ENCODE measurements around the gene FOCAD. TPM values are rescaled to one million over a fixed set of nuclear protein-coding genes. Genes with fewer than 3 reads are reported as not detected.

FOCAD gene
- total RNA-seq, 1 experiment from 2014 or later, result 43.3 TPM

GRCh38 chr9:20714442-20715415, 30.7 kb downstream of the FOCAD start:
- Histone ChIP-seq H3K9me3 (ENCODE audit: control insufficient read depth, low read depth, low read length) (no peaks in the 10 kb centered on the region), H2BK120ac (ENCODE audit: low read depth, low read length, poor library complexity, severe bottlenecking) (no peak overlapping the region), H3T11ph (ENCODE audit: low read length) (no peak overlapping the region), H4K91ac (ENCODE audit: insufficient read length, low read depth, low read length) (no peak overlapping the region), H3K18ac (ENCODE audit: insufficient read length, low read depth, low read length) (no peak overlapping the region), H2AFZ (ENCODE audit: low read length) (no peak overlapping the region), H3K4ac (ENCODE audit: low read depth, low read length) (no peak overlapping the region), H3K56ac (ENCODE audit: insufficient read length, low read depth, low read length) (no peak overlapping the region), H2BK12ac (ENCODE audit: insufficient read length, low read depth, low read length) (no peak overlapping the region), H2BK15ac (ENCODE audit: low read depth, low read length) (no peak overlapping the region), H3K79me2 (ENCODE audit: insufficient read depth, low read length) (no peaks in the 10 kb centered on the region), H2BK20ac (ENCODE audit: low read depth, low read length, poor library complexity, severe bottlenecking) (no peak overlapping the region), H3K4me1 (ENCODE audit: insufficient read depth, low read length) (no peaks in the 10 kb centered on the region), H3K79me1 (ENCODE audit: insufficient read depth, low read depth, low read length, poor library complexity, severe bottlenecking) (no peaks in the 10 kb centered on the region), H2AK5ac (ENCODE audit: insufficient read length, low read length) (no peak overlapping the region), H3K23ac (ENCODE audit: insufficient read length, low read depth, low read length) (no peak overlapping the region), H3K27ac (ENCODE audit: insufficient read length, low read depth, low read length) (no peak overlapping the region), H3K4me2 (ENCODE audit: insufficient read depth, insufficient read length, low read length) (no peak overlapping the region), H4K20me1 (ENCODE audit: control insufficient read depth, insufficient read depth, insufficient read length) (no peaks in the 10 kb centered on the region), H4K5ac (ENCODE audit: insufficient read length, low read depth, low read length) (no peak overlapping the region), H3K9ac (ENCODE audit: extremely low read depth, insufficient read length, low read length) (no peak overlapping the region), H3K27me3 (ENCODE audit: insufficient read depth, low read length) (no peaks in the 10 kb centered on the region), H3K14ac (ENCODE audit: insufficient read depth, low read length) (no peak overlapping the region), H4K8ac (replicated peaks; ENCODE audit: insufficient read length, low read depth, low read length) (no peak overlapping the region), H2BK5ac (ENCODE audit: insufficient read length, low read length) (no peak overlapping the region), H3K23me2 (ENCODE audit: insufficient read length, low read depth, low read length, poor library complexity, severe bottlenecking) (no peaks in the 10 kb centered on the region)
- no peak for TF ChIP-seq CTCF (conservative IDR thresholded peaks at IDR 0.05)
- WGBS (ENCODE audit: extremely low coverage, insufficient read length, low lambda C conversion rate), result no CpG with 5 or more reads among the region's 2 CpGs
- Mint-ChIP-seq H3K9me3 (no peaks in the 10 kb centered on the region), H3K27ac (peak overlapping the region in 1 of 3 experiments; percentile 46; a peak in 2 of 7 replicates), H3K36me3 (ENCODE audit: insufficient read depth in 1 of 3, low read depth in 3 of 3) (peaks cover 4 to 15% (median 11%) of the 10 kb centered on the region in 3 experiments; a peak in 5 of 7 replicates), H3K4me3 (no peak overlapping the region), H3K4me1 (peaks cover 7% of the 10 kb centered on the region in 2 experiments), H3K27me3 (ENCODE audit: low read depth) (no peaks in the 10 kb centered on the region)
- DNase-seq, result no peak
